ENCODE data around the gene DGKQ.

DGKQ gene

GRCh38 chr4:960140-960635, 13.2 kb downstream of the DGKQ start:
- DNase-seq: no peak

GRCh38 chr4:959338-960139, 13.8 kb downstream of the DGKQ start:
- DNase-seq: no peak

- no peak for DNase-seq
These were observed 14.6 kb downstream of the DGKQ start for GRCh38 chr4:958696-959337.

GRCh38 chr4:958314-958665, 15.1 kb downstream of the DGKQ start:
- no peak for DNase-seq

GRCh38 chr4:957581-958313, 15.6 kb downstream of the DGKQ start:
- DNase-seq: no peak

DNA sequence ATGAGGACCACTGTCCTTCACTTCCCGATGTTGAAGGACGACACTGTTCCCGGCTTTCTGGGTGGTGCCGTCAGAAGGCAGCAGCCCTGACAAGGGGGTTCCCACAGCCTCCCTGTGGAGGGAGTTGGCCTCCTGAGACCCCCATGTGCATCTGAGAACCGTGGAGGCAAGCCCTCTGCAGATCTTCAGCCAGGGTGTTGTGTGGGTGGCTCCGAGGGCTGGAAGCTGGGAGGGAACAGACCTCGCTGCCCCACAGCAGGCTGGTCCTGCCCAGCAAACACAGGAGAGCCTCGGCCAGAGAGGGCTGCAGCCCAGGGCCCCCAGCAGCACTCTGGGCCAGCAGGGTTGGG, 16.2 kb downstream of the DGKQ start:
- no peak for DNase-seq

- DNase-seq: no peak
These were observed 16.7 kb downstream of the DGKQ start for GRCh38 chr4:956531-957230.

GRCh38 chr4:955931-956381, 17.4 kb downstream of the DGKQ start:
- no peak for DNase-seq

- DNase-seq: no peak
These were observed 18.0 kb downstream of the DGKQ start for GRCh38 chr4:955161-955921.

- DNase-seq: no peak
These were observed 19.0 kb downstream of the DGKQ start for GRCh38 chr4:954211-955020.

DNA sequence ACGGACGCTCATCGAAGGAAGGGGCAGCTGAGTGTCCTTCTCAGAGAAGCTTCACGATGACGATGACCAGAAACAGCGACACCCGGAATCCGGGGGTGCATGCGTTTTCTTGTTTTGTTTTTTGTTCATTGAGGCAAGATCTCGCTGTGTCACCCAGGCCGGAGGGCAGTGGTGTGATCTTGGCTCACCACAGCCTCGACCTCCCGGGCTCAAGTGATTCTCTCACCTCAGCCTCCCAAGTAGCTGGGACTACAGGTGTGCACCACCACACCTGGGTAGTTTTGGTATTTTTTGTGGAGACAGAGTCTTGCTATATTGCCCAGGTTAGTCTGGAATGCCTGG, 19.8 kb downstream of the DGKQ start:
- no peak for DNase-seq

DNA sequence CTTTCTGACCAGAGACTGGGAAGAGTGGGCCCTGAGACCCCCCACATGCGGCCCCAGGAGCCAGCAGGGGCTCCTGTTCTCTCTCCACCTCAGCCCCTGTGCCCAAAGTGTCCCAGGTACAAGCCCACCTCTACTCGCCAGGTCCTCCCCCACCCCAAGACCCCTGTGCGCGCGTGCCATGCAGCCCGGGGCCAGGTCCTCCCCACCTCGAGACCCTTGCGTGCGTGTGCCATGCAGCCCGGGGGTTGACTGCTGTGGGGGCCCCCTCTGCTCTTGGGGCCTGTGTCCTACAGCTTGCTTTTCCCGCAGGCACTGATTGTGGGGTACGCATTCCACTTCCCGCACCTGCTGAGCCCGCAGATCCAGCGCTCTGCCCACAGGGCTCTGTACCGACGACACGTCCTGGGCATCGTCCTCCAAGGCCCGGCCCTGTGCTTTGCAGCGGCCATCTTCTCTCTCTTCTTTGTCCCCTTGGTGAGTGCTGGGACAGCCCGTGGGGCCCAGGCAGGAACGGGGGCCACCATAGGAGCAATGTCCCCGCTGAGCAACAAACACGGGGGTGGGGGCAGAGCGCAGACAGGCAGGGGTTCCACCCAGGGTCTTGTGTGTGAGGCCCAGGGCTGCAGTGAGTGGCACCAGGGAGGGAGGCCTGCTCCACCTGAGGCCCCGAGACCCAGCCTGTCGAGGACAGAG, 20.3 kb downstream of the DGKQ start:
- DNase-seq: no peak

DNA sequence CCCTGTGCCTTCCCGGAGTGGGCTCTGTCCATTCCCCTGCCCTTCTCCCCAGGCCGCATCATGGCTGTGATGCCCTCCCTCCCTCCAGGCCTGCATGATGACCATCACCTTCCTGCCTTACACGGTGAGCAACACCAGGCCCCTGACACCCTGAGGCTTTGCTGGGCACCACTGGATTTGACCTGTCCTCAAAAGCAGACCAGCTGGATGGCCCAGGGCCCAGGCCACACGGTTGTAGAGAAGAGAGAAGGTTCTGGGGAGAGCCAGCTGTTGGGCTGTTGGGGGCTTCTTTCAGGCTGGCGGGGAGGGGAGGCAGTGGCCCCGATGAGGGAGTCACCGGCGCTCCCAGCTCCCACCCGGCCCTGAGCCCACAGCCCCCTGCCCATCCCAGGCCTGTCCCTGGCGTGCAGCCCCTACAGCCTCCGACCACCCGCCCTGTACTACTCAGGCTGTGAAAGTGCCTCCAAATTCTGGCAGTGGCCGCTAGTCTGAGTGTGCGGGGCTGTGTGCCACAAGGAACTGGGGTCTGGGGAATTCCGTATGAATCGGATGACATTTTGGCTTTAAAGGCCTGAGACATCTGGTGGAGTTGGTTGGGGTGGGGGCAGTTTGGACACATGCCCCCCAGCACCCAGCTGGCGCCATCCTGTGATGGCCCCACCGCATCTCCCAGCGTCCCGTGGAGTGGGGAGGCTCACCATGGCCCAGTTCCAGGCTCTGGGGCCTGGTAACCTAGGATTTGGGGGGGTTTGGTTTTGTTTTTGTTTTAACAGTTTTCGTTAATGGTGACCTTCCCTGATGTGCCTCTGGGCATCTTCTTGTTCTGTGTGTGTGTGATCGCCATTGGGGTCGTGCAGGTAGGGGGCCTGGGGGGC, 21.5 kb downstream of the DGKQ start:
- DNase-seq: no peak

DNA sequence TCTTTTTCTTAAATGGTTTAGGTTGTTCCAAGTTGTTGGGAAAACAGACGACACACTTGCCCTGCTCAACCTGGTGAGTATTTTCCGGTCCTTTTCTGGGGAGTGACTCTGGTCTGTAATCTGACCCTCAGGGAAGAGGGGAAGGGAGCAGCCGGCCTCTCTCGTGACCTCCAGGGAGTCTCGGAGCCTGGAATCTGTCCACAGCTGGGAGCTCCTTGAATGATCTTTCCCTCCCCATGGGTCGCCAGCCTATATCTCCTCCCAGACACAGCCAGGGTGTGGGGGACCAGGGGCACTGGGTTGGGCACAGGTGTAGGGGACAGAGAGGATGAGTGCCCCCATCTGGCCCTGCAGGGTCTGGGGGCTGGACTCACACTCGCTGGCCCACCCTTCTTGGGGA, 22.2 kb downstream of the DGKQ start:
- DNase-seq: no peak

- DNase-seq: no peak
These were observed 23.0 kb downstream of the DGKQ start for GRCh38 chr4:950136-951020.

DNA sequence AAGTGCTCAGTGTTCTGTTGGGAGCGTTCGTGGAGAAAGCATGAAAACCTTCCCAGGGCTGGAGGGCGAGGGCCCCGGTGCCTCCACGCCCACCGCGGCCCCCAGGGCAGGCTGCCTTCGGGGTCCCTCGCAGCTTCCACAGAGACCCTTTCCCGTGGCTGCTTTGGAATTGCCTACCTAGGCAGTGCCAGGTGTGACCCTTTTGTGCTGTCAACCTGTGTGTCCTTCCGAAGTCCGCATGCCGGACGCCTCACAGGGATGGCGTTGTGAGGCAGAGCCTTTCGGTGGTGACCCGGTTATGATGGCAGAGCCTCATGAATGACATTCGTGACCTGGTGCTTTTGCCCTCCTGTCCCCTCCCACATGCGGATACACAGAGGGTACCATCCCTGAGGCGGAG, 23.7 kb downstream of the DGKQ start:
- no peak for DNase-seq

GRCh38 chr4:948936-949300, 24.5 kb downstream of the DGKQ start:
- DNase-seq: no peak

- DNase-seq: no peak
These were observed 25.1 kb downstream of the DGKQ start for GRCh38 chr4:948101-948935.

Measured in NCI-H446 treated with DMSO at 0.1 percent for 48 hours (cell line).